MM.1S (cell line): ENCODE data around the gene FUT7.

Source experiments
- EZH2 ChIP-seq: fragments of 300-600 bp; sonication (generic); optimal IDR thresholded peaks from 2 replicates; pipeline ENCODE3; 2017; ENCODE audit warnings: low read depth, mild to moderate bottlenecking, antibody characterized with exemption, low read length, mixed read lengths
- EZH2phosphoT487 ChIP-seq: fragments of 300-600 bp; sonication (generic); IDR thresholded peaks from 2 replicates; pipeline ENCODE4 v1.6.1; 2018; ENCODE audit warnings: antibody characterized with exemption, low read length
- TF ChIP-seq, protein P1 (sequence below): fragments of 300-600 bp; sonication (generic); IDR thresholded peaks from 2 replicates; pipeline ENCODE4 v1.5.1; 2016; ENCODE audit warnings: antibody characterized with exemption, low read length, mixed read lengths

GRCh38 chr9:137012694-137013570 is 19.0 kb downstream of the FUT7 start:
- TF ChIP-seq EZH2 (no peak), EZH2phosphoT487 (no peak)
- TF ChIP-seq, protein P1, sequence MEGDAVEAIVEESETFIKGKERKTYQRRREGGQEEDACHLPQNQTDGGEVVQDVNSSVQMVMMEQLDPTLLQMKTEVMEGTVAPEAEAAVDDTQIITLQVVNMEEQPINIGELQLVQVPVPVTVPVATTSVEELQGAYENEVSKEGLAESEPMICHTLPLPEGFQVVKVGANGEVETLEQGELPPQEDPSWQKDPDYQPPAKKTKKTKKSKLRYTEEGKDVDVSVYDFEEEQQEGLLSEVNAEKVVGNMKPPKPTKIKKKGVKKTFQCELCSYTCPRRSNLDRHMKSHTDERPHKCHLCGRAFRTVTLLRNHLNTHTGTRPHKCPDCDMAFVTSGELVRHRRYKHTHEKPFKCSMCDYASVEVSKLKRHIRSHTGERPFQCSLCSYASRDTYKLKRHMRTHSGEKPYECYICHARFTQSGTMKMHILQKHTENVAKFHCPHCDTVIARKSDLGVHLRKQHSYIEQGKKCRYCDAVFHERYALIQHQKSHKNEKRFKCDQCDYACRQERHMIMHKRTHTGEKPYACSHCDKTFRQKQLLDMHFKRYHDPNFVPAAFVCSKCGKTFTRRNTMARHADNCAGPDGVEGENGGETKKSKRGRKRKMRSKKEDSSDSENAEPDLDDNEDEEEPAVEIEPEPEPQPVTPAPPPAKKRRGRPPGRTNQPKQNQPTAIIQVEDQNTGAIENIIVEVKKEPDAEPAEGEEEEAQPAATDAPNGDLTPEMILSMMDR, result no peak
